ENCODE measurements around the gene S100A13.

S100A13 gene

DNA sequence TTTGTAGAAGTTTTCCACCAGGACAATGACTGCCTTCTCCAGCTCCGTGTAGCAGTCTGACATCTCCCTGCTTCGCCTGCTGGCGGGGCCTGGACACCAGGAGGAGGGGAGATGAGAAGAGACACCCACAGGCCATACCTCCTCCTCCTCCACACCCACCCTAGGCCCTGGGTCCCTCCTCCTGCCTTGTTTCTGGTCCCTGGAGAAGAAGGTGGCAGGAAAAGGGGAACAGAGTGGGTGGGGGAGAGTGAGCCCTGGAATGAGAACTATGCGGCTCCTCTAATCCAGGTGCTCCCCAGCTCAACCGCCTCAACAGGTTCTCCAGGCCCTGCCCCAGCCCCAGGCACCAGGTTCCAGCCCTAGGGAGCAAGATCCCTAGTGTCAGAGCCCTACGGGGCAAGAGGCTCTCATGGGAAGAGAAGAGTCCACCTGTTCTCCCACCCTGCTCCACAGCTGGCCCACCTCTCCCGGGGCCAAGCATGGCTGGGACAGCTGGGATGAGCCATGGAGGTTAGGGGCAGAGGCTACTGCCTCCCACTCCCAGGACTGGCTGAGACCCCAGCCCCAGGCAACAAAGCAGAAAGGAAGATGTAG is 19.1 kb downstream of the S100A13 start:
- no peak overlapping the region for H3K4me3 ChIP-seq (ENCODE audit: low read depth, low read length)
- TF ChIP-seq, protein P1, sequence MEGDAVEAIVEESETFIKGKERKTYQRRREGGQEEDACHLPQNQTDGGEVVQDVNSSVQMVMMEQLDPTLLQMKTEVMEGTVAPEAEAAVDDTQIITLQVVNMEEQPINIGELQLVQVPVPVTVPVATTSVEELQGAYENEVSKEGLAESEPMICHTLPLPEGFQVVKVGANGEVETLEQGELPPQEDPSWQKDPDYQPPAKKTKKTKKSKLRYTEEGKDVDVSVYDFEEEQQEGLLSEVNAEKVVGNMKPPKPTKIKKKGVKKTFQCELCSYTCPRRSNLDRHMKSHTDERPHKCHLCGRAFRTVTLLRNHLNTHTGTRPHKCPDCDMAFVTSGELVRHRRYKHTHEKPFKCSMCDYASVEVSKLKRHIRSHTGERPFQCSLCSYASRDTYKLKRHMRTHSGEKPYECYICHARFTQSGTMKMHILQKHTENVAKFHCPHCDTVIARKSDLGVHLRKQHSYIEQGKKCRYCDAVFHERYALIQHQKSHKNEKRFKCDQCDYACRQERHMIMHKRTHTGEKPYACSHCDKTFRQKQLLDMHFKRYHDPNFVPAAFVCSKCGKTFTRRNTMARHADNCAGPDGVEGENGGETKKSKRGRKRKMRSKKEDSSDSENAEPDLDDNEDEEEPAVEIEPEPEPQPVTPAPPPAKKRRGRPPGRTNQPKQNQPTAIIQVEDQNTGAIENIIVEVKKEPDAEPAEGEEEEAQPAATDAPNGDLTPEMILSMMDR (IDR thresholded peaks at IDR 0.05; ENCODE audit: insufficient read depth, low read depth, low read length, missing control alignments): no peak
- DNase-seq (ENCODE audit: low read depth): no peak

DNA sequence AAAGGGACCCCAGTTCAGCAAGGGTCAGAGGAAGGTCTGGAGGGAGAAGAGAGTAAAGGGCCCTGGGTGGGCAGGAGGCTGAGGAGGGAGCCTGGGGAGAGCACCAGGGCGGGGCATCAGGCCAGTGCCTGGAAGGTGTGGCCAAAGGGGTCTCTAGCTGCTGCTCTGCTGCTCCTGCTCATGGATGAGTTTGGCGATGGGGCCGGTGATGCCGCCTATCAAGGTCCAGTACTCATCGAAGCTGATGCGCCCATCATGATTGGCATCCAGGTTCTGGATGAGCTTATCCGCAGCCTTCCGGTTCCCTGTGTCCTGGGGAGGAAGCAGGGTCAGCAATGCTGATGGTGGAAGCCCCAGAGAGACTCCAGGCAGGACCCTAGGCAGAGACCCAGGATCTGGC is 19.9 kb downstream of the S100A13 start:
- H3K4me3 ChIP-seq (ENCODE audit: low read depth, low read length): no peak overlapping the region
- no peak for DNase-seq (ENCODE audit: low read depth)
- TF ChIP-seq, protein P1 (IDR thresholded peaks at IDR 0.05; ENCODE audit: insufficient read depth, low read depth, low read length, missing control alignments): no peak

DNA sequence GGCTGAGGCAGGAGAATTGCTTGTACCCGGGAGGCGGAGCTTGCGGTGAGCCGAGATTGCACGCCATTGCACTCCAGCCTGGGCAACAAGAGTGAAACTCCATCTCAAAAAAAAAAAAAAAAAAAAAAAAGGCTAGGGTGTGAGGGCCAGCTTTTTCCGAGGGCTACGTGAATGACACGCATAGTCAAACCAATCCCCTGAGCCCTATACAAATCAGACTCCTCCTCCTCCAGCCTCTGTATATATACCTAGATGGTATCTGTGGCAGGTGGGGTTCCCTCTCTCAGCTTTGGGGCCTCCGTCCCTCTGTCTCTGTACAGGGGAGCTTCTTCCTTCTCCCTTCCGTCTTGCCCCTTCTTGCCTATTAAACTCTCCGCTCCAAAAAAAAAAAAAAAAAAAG is 21.1 kb downstream of the S100A13 start:
- DNase-seq (ENCODE audit: low read depth): no peak
- H3K4me3 ChIP-seq (ENCODE audit: low read depth, low read length): no peak overlapping the region
- TF ChIP-seq, protein P1 (IDR thresholded peaks at IDR 0.05; ENCODE audit: insufficient read depth, low read depth, low read length, missing control alignments): no peak

DNA sequence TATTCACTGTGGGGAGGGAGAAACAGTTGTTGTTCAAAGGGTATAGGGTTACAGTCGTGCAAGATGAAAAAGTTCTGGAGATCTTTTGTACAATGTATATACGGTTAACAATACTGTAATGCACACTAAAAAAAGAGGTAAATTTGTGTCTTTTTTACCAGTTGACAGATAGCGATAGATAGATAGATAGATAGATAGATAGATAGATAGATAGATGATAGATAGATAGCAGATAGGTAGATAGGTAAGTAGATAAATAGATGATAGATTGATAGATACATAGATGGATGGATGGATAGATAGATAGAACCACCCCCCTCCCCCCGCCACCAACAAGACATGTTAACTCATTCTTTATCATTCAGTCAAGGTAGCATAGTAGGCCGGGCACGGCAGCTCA is 24.6 kb downstream of the S100A13 start:
- no peak for DNase-seq (ENCODE audit: low read depth)
- TF ChIP-seq, protein P1 (IDR thresholded peaks at IDR 0.05; ENCODE audit: insufficient read depth, low read depth, low read length, missing control alignments): no peak
- H3K4me3 ChIP-seq (ENCODE audit: low read depth, low read length): no peak overlapping the region

DNA sequence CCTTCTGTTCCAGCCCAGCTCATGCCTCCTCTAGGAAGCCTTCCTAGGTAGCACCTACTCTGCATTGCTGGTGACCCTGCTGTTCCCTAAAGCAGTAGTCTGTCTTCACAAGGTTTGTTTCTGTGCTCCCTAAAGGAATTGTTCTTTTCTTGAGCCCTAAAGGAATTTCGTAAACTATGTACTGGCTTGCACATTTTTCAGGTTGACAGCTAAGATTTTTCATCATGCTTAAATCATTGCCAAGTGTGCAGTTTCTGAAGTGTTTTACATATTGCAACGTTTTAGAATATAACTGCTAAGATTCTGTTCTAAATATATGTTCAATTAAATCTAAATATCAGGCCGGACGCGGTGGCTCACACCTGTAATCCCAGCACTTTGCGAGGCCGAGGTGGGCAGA is 27.5 kb downstream of the S100A13 start:
- no peak for DNase-seq (ENCODE audit: low read depth)
- TF ChIP-seq, protein P1 (IDR thresholded peaks at IDR 0.05; ENCODE audit: insufficient read depth, low read depth, low read length, missing control alignments): no peak
- H3K4me3 ChIP-seq (ENCODE audit: low read depth, low read length): no peak overlapping the region

DNA sequence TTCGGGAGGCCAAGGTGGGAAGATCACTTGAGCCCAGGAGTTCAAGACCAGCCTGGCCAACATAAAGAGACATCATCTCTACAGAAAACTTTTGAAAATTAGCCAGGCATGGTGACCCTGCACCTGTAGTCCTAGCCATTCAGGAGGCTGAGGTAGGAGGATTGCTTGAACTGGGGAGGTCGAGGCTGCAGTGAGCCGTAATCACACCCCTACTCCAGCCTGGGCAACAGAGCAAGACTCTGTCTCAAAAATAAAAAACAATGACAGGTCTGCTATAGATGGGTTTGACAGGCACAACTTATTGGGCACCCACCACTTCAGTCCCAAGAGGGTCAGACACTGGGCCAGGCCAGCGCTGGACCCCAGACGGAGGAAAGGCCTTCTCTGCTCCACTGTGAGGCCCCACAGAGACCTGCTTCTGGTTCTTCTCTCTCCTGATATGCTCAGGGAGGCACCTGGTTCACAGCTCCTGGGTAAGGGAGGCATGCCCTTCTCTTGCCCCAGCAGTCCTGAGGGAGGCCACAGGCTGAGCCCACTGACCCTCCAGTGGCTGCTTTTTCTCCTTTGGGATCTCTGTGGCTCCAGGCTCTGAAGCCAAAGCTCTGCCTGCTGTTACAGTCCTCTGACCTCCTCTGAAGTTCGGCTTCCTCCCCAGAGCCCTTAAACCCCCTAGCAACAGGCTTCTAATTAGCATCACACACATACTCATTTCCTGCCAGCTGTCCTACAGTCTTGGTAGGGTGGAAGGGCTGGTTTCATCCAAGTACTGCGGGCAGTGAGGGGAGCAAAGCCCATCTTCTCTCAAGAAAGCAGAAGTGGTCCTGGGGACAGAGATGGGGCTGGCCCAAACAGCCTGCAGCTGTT is 28.8 kb downstream of the S100A13 start:
- no peak overlapping the region for H3K4me3 ChIP-seq (ENCODE audit: low read depth, low read length)
- TF ChIP-seq, protein P1 (IDR thresholded peaks at IDR 0.05; ENCODE audit: insufficient read depth, low read depth, low read length, missing control alignments): no peak
- DNase-seq (ENCODE audit: low read depth): peak; percentile 95

Measured in GM12865 (cell line).